PC-9 (cell line): ENCODE data around the gene ALDOB.

Experiments
- EZH2 ChIP-seq: fragments of 200-600 bp; sonication (generic); IDR thresholded peaks from 2 replicates; pipeline ENCODE4 v1.8.0; 2017; ENCODE audit warnings: antibody characterized with exemption, low read depth
- TF ChIP-seq, protein P1 (sequence below): fragments of 200-600 bp; sonication (generic); conservative IDR thresholded peaks from 2 replicates; pipeline ENCODE4 v1.6.1; 2017; ENCODE audit warnings: mixed run types, antibody characterized with exemption, mild to moderate bottlenecking, moderate library complexity

- TF ChIP-seq, protein P1, sequence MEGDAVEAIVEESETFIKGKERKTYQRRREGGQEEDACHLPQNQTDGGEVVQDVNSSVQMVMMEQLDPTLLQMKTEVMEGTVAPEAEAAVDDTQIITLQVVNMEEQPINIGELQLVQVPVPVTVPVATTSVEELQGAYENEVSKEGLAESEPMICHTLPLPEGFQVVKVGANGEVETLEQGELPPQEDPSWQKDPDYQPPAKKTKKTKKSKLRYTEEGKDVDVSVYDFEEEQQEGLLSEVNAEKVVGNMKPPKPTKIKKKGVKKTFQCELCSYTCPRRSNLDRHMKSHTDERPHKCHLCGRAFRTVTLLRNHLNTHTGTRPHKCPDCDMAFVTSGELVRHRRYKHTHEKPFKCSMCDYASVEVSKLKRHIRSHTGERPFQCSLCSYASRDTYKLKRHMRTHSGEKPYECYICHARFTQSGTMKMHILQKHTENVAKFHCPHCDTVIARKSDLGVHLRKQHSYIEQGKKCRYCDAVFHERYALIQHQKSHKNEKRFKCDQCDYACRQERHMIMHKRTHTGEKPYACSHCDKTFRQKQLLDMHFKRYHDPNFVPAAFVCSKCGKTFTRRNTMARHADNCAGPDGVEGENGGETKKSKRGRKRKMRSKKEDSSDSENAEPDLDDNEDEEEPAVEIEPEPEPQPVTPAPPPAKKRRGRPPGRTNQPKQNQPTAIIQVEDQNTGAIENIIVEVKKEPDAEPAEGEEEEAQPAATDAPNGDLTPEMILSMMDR: no peak
- no peak for TF ChIP-seq EZH2
These were observed 59.3 kb downstream of the ALDOB start for GRCh38 chr9:101376111-101376848.
